ENCODE measurements around the gene RSRC1. TPM values are rescaled to one million over a fixed set of nuclear protein-coding genes. Genes with fewer than 3 reads are reported as not detected.

RSRC1 gene
- polyA plus RNA-seq, 2 donors = 10.9 to 12.3 TPM

DNA sequence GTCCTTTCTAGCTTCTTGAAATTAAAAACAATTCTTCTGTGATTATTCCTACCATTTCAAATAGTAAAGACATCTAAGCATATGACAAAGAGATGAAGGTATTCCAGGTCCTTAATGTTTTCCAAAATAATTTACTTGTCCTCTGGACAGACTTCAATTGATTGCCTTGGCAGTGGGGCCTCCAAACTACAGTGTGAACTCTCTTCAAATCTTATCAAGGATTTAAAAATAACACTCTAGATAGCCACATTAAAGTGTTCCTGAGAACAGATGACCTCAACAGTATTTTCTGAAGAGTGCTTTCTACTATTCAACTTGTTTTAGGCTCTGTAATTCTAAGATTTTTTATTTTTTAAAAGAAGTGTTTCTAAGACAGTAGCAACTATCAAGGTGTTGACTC lies 453.2 kb downstream of the RSRC1 start:
- Histone ChIP-seq H3K4me3 (ENCODE audit: low read depth in 1 of 2, low read length in 2 of 2) (no peak overlapping the region), H3K9me3 (ENCODE audit: control insufficient read depth in 2 of 2, insufficient read depth in 1 of 2, low read depth in 1 of 2, low read length in 1 of 2) (no peaks in the 10 kb centered on the region), H3K27me3 (ENCODE audit: control insufficient read depth in 1 of 2, insufficient read depth in 2 of 2, low read length in 2 of 2) (no peaks in the 10 kb centered on the region), H3K4me1 (ENCODE audit: control insufficient read depth in 2 of 2, insufficient read depth in 2 of 2, low read length in 1 of 2) (no peaks in the 10 kb centered on the region), H3K36me3 (ENCODE audit: control insufficient read depth in 2 of 2, insufficient read depth in 2 of 2, low read length in 1 of 2) (no peaks in the 10 kb centered on the region), H3K27ac (ENCODE audit: low read depth in 2 of 2, low read length in 1 of 2) (no peak overlapping the region)

DNA sequence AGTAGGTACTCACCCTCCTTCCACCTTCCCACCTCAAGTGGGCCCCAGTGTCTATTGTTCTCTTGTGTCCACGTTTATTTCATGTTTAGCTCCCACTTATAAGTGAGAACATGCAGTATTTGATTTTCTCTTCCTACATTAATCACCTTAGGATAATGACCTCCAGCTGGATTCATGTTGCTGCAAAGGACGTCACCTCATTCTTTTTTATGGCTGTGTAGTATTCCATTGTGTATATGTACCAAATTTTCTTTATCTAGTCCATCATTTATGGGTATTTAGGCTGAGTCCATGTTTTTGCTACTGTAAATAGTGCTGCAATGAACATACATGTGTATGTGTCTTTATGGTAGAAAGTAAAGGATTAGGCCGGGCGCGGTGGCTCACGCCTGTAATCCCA lies 455.2 kb downstream of the RSRC1 start:
- Histone ChIP-seq H3K4me3 (ENCODE audit: low read depth in 1 of 2, low read length in 2 of 2) (no peak overlapping the region), H3K9me3 (ENCODE audit: control insufficient read depth in 2 of 2, insufficient read depth in 1 of 2, low read depth in 1 of 2, low read length in 1 of 2) (no peaks in the 10 kb centered on the region), H3K27ac (ENCODE audit: low read depth in 2 of 2, low read length in 1 of 2) (no peak overlapping the region), H3K36me3 (ENCODE audit: control insufficient read depth in 2 of 2, insufficient read depth in 2 of 2, low read length in 1 of 2) (no peaks in the 10 kb centered on the region), H3K4me1 (ENCODE audit: control insufficient read depth in 2 of 2, insufficient read depth in 2 of 2, low read length in 1 of 2) (no peaks in the 10 kb centered on the region), H3K27me3 (ENCODE audit: control insufficient read depth in 1 of 2, insufficient read depth in 2 of 2, low read length in 2 of 2) (no peaks in the 10 kb centered on the region)
- WGBS, 2 donors = 90 to 96% methylated on average over 6 of the region's 6 CpGs

DNA sequence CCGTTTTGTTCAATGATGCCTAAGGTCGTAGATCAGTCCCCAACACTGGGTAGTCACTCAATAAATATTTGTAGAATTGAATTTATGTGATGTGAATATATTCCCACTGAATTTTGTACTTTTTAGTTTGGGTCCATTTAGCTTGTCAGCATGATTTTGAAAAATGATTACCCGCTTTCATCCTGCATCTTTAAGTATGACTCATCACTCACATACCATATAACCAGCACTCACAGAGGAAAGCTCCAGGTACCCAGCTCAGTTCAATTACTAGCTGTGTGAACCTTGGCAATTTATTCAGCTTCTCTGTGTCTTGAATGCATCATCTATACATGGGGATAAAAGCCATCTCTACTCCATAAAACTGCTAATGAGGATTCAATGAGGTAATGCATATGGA lies 458.9 kb downstream of the RSRC1 start:
- Histone ChIP-seq H3K4me1 (ENCODE audit: control insufficient read depth in 2 of 2, insufficient read depth in 2 of 2, low read length in 1 of 2) (no peaks in the 10 kb centered on the region), H3K4me3 (ENCODE audit: low read depth in 1 of 2, low read length in 2 of 2) (no peak overlapping the region), H3K27ac (ENCODE audit: low read depth in 2 of 2, low read length in 1 of 2) (no peak overlapping the region), H3K9me3 (ENCODE audit: control insufficient read depth in 2 of 2, insufficient read depth in 1 of 2, low read depth in 1 of 2, low read length in 1 of 2) (peaks cover 0 to 3% of the 10 kb centered on the region in 2 donors), H3K27me3 (ENCODE audit: control insufficient read depth in 1 of 2, insufficient read depth in 2 of 2, low read length in 2 of 2) (peaks cover 0 to 2% of the 10 kb centered on the region in 2 donors), H3K36me3 (ENCODE audit: control insufficient read depth in 2 of 2, insufficient read depth in 2 of 2, low read length in 1 of 2) (no peaks in the 10 kb centered on the region)
- WGBS, 2 donors = 70 to 81% methylated on average over 3 of the region's 3 CpGs

DNA sequence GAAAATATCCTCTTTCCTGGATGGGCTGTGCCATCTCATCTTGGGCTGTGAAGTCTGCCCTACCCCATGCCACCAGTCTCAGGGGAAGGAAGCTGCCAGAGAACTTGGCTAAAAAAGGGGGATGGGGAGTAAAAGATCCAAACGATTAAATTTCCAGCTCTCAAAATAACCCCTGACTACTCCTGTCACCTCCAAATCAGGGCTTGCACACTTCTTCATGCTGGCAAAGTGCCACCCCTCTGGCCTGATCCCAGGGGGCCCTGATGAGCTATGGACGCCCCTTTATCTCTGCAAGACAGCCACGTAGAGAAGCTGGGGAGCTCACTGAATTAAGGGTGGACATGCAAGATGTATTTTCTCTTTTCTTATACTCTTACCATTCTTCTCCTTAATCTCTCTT lies 459.9 kb downstream of the RSRC1 start:
- Histone ChIP-seq H3K4me3 (ENCODE audit: low read depth in 1 of 2, low read length in 2 of 2) (no peak overlapping the region), H3K27ac (ENCODE audit: low read depth in 2 of 2, low read length in 1 of 2) (no peak overlapping the region), H3K27me3 (ENCODE audit: control insufficient read depth in 1 of 2, insufficient read depth in 2 of 2, low read length in 2 of 2) (peaks cover 0 to 2% of the 10 kb centered on the region in 2 donors), H3K4me1 (ENCODE audit: control insufficient read depth in 2 of 2, insufficient read depth in 2 of 2, low read length in 1 of 2) (no peaks in the 10 kb centered on the region), H3K9me3 (ENCODE audit: control insufficient read depth in 2 of 2, insufficient read depth in 1 of 2, low read depth in 1 of 2, low read length in 1 of 2) (peaks cover 0 to 3% of the 10 kb centered on the region in 2 donors), H3K36me3 (ENCODE audit: control insufficient read depth in 2 of 2, insufficient read depth in 2 of 2, low read length in 1 of 2) (no peaks in the 10 kb centered on the region)
- 63 to 69% methylated on average over 3 of the region's 3 CpGs for WGBS, 2 donors

DNA sequence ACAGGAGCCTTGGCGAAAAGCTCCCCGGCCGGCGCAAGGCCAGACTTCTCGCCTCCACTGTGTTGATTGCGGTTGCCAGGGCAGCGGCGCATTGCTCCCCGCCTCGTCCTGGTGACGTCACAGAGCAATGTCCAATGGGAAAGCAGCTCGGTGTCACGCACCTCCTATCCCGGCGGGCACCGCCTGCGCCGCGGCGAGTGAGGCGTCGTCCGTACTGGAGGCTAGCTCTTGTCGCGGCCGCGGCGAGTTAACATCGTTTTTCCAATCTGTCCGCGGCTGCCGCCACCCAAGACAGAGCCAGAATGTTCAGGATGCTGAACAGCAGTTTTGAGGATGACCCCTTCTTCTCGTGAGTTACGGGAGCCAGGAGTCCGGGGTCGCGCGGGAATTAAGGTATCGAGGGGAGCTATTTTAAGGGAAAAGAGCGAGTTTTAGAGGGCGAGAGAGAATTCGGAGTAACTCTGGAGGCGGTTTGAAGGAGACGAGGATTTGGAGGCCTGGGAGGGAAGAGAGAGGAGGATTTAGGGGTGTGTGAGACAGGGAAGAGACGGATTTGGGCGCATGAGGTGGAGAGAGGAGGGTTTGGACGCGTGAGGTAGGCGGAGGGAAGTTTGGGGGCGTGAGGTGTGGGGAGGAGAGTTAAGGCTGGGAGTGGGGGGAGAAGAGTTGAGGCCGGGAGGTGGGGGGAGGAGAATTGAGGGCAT lies 461.3 kb downstream of the RSRC1 start, which contains the start of gene MLF1:
Gene MLF1, plus strand, starts transcription at position 196 of the 704 bp plus-strand sequence. Its CDS starts 107 bp downstream, at position 303.
- H3K27me3 ChIP-seq (ENCODE audit: control insufficient read depth in 1 of 2, insufficient read depth in 2 of 2, low read length in 2 of 2) = peaks cover 0 to 2% of the 10 kb centered on the region in 2 donors
- 2% methylated on average over 51 of the region's 51 CpGs for WGBS, 2 donors
- H3K4me1 ChIP-seq (ENCODE audit: control insufficient read depth in 2 of 2, insufficient read depth in 2 of 2, low read length in 1 of 2) = no peaks in the 10 kb centered on the region
- H3K27ac ChIP-seq (ENCODE audit: low read depth in 2 of 2, low read length in 1 of 2) = peak within 1 kb of the TSS; percentile 0 to 65
- no peaks in the 10 kb centered on the region for H3K36me3 ChIP-seq (ENCODE audit: control insufficient read depth in 2 of 2, insufficient read depth in 2 of 2, low read length in 1 of 2)
- peaks cover 0 to 3% of the 10 kb centered on the region in 2 donors for H3K9me3 ChIP-seq (ENCODE audit: control insufficient read depth in 2 of 2, insufficient read depth in 1 of 2, low read depth in 1 of 2, low read length in 1 of 2)
- H3K4me3 ChIP-seq (ENCODE audit: low read depth in 1 of 2, low read length in 2 of 2) = peak within 1 kb of the TSS; percentile 46 to 48

DNA sequence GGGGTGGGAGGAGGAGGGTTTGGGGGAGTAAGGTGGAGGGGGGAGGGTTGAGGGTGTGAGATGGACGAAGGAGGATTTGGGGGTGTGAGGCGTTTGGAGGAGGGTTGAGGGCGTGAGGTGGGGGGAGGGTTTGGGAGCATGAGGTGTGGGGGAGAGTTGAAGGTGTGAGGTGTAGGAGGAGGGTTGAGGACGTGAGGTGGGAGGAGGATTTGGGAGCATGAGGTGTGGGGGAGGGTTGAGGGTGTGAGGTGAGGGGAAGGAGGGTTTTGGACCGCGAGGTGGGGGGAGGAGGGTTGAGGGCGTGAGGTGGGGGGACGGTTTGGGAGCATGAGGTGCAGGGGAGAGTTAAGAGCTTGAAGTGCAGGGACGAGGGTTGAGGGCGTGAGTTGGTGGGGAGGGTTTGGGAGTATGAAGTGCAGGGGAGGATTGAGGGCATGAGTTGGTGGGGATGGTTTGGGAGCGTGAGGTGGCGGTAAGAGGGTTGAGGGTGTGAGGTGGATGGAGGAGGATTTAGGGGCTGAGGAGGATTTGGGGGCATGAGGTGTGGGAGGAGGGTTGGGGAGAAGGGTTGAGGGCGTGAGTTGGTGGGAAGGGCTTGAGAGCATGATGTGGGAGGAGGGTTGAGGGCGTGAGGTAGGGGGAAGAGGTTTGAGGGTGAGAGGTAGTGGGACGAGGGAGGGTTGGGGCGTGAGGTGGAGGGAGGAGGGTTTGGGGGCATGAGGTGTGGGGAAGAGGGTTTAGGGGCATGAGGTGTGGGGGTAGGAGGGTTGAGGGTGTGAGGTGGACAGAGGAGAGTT lies 462.3 kb downstream of the RSRC1 start:
- Histone ChIP-seq H3K4me1 (ENCODE audit: control insufficient read depth in 2 of 2, insufficient read depth in 2 of 2, low read length in 1 of 2) (no peaks in the 10 kb centered on the region), H3K36me3 (ENCODE audit: control insufficient read depth in 2 of 2, insufficient read depth in 2 of 2, low read length in 1 of 2) (no peaks in the 10 kb centered on the region), H3K4me3 (ENCODE audit: low read depth in 1 of 2, low read length in 2 of 2) (no peak overlapping the region), H3K9me3 (ENCODE audit: control insufficient read depth in 2 of 2, insufficient read depth in 1 of 2, low read depth in 1 of 2, low read length in 1 of 2) (peaks cover 0 to 3% of the 10 kb centered on the region in 2 donors), H3K27me3 (ENCODE audit: control insufficient read depth in 1 of 2, insufficient read depth in 2 of 2, low read length in 2 of 2) (peaks cover 0 to 2% of the 10 kb centered on the region in 2 donors), H3K27ac (ENCODE audit: low read depth in 2 of 2, low read length in 1 of 2) (no peak overlapping the region)
- WGBS, 2 donors = 92 to 93% methylated on average over 15 to 16 of the region's 16 CpGs

DNA sequence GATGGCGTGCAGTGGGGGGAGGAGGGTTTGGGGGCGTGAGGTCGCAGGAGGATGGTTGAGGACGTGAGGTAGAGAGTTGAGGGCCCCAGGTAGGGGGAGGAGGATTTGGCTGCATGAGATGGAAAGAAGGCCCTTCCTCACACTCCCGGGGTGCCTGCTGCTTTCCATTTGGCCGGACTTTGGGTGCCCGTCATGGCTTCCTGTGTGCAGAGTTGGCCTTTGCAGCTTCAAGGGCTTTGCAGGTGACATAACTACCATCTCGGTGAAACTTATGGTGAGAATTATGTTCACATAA lies 462.8 kb downstream of the RSRC1 start:
- Histone ChIP-seq H3K4me3 (ENCODE audit: low read depth in 1 of 2, low read length in 2 of 2) (no peak overlapping the region), H3K27ac (ENCODE audit: low read depth in 2 of 2, low read length in 1 of 2) (no peak overlapping the region), H3K27me3 (ENCODE audit: control insufficient read depth in 1 of 2, insufficient read depth in 2 of 2, low read length in 2 of 2) (peaks cover 0 to 2% of the 10 kb centered on the region in 2 donors), H3K4me1 (ENCODE audit: control insufficient read depth in 2 of 2, insufficient read depth in 2 of 2, low read length in 1 of 2) (no peaks in the 10 kb centered on the region), H3K9me3 (ENCODE audit: control insufficient read depth in 2 of 2, insufficient read depth in 1 of 2, low read depth in 1 of 2, low read length in 1 of 2) (peaks cover 0 to 3% of the 10 kb centered on the region in 2 donors), H3K36me3 (ENCODE audit: control insufficient read depth in 2 of 2, insufficient read depth in 2 of 2, low read length in 1 of 2) (no peaks in the 10 kb centered on the region)
- WGBS, 2 donors = 90 to 94% methylated on average over 8 of the region's 8 CpGs

DNA sequence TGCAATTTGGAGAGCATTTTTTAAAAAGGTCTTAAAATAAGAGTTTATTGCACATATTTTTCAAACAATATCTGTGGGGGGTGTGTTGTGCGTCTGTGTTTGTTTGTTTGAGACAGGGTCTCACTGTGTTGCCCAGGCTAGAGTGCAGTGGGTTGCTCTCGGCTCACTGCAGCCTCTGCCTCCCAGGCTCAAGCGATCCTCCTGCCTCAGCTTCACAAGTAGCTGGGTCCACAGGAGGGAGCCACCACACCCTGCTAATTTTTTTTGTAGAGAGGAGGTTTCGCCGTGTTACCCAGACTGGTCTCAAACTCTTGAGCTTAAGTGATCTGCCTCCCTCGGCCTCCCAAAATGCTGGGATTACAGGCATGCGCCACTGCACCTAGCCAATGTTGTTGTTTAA lies 463.8 kb downstream of the RSRC1 start:
- H3K27me3 ChIP-seq (ENCODE audit: control insufficient read depth in 1 of 2, insufficient read depth in 2 of 2, low read length in 2 of 2) = peaks cover 0 to 2% of the 10 kb centered on the region in 2 donors
- no peak overlapping the region for H3K4me3 ChIP-seq (ENCODE audit: low read depth in 1 of 2, low read length in 2 of 2)
- peaks cover 0 to 3% of the 10 kb centered on the region in 2 donors for H3K9me3 ChIP-seq (ENCODE audit: control insufficient read depth in 2 of 2, insufficient read depth in 1 of 2, low read depth in 1 of 2, low read length in 1 of 2)
- 88 to 91% methylated on average over 7 of the region's 7 CpGs for WGBS, 2 donors
- no peaks in the 10 kb centered on the region for H3K4me1 ChIP-seq (ENCODE audit: control insufficient read depth in 2 of 2, insufficient read depth in 2 of 2, low read length in 1 of 2)
- no peak overlapping the region for H3K27ac ChIP-seq (ENCODE audit: low read depth in 2 of 2, low read length in 1 of 2)
- H3K36me3 ChIP-seq (ENCODE audit: control insufficient read depth in 2 of 2, insufficient read depth in 2 of 2, low read length in 1 of 2) = no peaks in the 10 kb centered on the region

DNA sequence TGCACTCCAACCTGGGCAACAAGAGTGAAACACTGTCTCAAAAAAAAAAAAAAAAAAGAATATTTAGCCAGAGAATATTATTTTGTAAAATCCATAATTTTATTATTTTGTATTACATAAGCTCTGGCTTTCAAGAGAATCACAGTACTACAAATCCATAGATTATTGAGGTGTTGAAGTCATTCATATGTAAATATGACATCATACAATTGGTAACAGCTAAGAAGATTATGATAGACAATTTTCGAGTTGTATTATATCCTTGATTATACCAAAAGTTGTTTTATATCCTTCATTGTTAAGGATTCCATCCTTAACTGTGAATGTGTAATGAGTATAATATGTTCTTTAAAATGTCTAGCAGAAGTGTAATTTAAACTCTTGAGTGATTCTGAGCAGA lies 464.8 kb downstream of the RSRC1 start:
- Histone ChIP-seq H3K27me3 (ENCODE audit: control insufficient read depth in 1 of 2, insufficient read depth in 2 of 2, low read length in 2 of 2) (peaks cover 0 to 2% of the 10 kb centered on the region in 2 donors), H3K27ac (ENCODE audit: low read depth in 2 of 2, low read length in 1 of 2) (no peak overlapping the region), H3K4me3 (ENCODE audit: low read depth in 1 of 2, low read length in 2 of 2) (no peak overlapping the region), H3K4me1 (ENCODE audit: control insufficient read depth in 2 of 2, insufficient read depth in 2 of 2, low read length in 1 of 2) (no peaks in the 10 kb centered on the region), H3K9me3 (ENCODE audit: control insufficient read depth in 2 of 2, insufficient read depth in 1 of 2, low read depth in 1 of 2, low read length in 1 of 2) (peaks cover 0 to 3% of the 10 kb centered on the region in 2 donors), H3K36me3 (ENCODE audit: control insufficient read depth in 2 of 2, insufficient read depth in 2 of 2, low read length in 1 of 2) (no peaks in the 10 kb centered on the region)
- 72 to 74% methylated on average over 1 of the region's 1 CpG for WGBS, 2 donors

DNA sequence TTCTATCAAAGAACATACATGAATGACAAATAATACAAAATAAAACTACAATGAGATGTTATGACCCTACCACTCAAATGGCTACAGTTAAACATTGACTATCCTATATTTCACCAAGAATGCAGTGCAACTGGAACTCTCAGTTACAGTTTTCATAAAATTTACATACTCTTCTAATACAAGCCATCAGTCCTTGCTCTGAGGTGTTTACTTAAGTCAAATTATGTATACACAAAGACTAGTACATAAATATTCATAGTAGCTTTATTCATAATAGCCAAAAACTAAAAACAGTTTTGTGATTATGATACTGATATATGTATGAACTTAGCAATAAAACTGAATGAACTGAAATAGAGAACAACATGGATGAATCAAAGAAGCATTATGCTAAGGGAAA lies 480.3 kb downstream of the RSRC1 start:
- H3K9me3 ChIP-seq (ENCODE audit: control insufficient read depth in 2 of 2, insufficient read depth in 1 of 2, low read depth in 1 of 2, low read length in 1 of 2) = no peaks in the 10 kb centered on the region
- no peaks in the 10 kb centered on the region for H3K36me3 ChIP-seq (ENCODE audit: control insufficient read depth in 2 of 2, insufficient read depth in 2 of 2, low read length in 1 of 2)
- no peak overlapping the region for H3K27ac ChIP-seq (ENCODE audit: low read depth in 2 of 2, low read length in 1 of 2)

More for the DNA sequence above, 480.3 kb downstream of the RSRC1 start:
- no peaks in the 10 kb centered on the region for H3K27me3 ChIP-seq (ENCODE audit: control insufficient read depth in 1 of 2, insufficient read depth in 2 of 2, low read length in 2 of 2)
- H3K4me3 ChIP-seq (ENCODE audit: low read depth in 1 of 2, low read length in 2 of 2) = no peak overlapping the region
- no peaks in the 10 kb centered on the region for H3K4me1 ChIP-seq (ENCODE audit: control insufficient read depth in 2 of 2, insufficient read depth in 2 of 2, low read length in 1 of 2)

All from esophagus (tissue), 2 donors.